Suppressor macrophage treated with lipopolysaccharide for 1 hour (primary cell): Measurements from ENCODE around the gene HPCAL4.

Source experiments
- DNase-seq, 3 donors: peaks; one replicate each; pipeline ENCODE4 v3.0.0-alpha.2; 2020 to 2022

The HPCAL4 gene

DNA sequence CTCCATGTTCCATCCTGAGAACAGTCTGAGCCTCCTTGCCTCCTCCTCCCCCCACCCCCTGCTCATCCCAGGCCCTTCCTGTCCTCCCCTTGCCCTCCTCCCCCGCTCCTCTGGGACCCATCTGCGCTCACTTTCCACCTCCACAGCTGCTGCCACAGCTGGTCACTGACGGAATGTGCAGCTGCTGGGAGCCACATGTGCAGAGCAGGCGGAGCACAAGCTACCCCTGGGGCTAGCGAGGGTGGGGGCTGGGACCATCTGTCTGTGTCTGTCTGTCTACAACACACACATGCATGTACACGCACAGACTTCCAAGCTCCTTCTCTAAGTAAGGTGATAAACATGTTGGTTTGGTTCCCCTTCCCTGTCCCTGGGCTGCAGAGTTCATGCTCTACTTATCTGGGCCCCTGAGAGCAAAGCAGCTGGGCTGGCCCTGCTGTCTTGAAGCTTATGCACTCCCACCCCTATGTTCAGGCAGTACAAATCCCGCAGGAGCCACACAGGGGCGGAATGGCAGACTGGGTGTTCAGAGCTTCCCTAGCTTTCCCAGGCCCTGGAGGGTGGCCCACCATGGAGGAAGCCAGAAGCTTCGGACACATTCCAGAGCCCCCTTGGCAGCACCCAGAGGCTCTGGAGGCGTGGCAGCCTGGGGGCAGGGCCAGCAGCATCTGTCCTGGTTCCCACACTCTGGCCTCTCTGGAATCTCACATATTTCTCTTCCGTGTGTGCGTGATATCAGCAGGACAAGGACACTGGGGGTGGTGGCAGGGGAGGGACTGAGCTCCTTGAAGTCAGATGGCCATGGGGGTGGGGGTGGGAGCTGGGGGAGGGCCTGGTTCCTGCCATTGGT, 44.8 kb downstream of the HPCAL4 start:
- no peak for DNase-seq

DNA sequence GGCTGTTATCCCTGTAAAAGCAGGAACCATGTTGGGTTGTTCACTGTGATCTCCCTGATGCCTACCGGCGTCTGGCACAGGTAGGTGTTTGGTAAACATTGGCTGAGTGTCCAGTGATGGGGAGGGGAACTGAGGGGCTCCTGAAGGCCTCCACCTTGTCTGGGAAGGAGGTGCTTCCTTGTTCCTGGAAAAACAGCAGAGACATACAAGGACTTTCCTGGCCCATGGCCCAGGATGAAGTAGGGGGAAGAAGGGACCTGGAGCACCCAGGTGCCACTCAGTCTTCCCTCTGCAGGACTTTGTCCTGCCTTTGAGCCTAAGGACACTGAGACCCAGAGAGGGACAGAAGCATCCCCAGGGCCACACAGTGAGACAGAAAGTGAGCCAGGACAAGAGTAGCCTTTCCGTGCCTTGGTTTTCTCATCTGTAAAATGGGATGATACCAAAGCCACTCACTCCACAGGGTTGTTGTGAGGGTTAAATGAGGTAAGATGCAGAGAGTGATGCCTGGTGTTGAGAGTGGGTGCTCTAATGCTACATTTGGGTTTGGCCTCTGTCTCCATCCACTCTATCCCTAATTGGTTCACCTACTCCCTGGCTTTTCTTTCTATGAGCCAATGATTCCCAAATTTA, 45.7 kb downstream of the HPCAL4 start:
- DNase-seq, result no peak

DNA sequence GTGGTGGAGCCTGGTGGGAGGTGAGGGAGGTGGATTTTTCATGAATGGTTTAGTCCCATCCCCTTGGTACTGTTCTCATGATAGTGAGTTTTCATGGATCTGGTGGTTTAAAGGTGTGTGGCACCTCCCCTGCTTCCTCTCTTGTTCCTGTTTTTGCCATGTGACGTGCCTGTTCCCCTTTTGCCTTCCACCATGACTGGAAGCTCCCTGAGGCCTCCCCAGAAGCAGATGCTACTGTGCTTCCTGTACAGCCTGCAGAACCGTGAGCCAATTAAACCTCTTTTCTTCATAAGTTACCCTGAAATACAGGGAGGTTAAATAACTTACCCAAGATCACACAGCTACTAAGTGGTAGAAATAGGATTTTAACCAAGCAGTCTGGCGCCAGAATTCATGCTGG, 47.5 kb downstream of the HPCAL4 start:
- no peak for DNase-seq

DNA sequence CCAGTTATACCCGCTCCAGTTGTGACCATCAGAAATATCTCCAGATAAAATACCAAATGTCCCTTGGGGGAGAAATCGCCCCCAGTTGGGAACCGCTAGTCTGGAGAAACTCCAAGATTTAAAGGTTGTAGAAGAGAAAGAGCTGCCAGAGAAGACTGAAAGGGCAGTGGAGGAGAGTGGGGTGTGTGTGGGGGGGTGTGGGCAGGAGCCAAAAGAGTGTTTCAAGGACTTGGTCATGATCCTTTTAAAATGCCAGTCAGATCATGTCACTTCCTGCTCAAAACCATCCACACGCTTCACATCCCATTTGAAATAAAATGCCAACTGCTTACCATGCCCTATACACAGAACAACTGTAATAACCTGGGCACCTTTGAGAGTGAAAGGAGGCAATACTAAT, 48.4 kb downstream of the HPCAL4 start:
- DNase-seq, result no peak

DNA sequence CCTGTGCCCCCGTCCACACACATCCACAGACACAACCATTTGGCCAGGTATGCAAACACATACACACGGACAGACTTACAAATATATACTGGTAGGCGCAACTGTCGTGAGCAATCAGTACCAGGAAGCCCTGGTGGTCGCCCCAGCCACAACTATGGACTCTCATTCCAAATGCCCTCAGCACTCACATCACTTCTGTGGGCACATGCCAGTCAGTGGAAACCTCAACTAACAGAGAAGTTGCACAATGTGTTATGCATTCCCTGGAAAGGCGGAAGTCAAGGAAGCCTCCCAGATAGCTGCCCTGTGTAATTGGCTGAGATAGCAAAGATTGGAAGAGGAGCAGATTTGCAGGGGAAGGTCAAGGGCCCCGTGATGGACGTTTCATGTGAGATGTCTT, 50.4 kb downstream of the HPCAL4 start:
- DNase-seq, result peak in 2 of 3 donors; percentile 22 to 24

DNA sequence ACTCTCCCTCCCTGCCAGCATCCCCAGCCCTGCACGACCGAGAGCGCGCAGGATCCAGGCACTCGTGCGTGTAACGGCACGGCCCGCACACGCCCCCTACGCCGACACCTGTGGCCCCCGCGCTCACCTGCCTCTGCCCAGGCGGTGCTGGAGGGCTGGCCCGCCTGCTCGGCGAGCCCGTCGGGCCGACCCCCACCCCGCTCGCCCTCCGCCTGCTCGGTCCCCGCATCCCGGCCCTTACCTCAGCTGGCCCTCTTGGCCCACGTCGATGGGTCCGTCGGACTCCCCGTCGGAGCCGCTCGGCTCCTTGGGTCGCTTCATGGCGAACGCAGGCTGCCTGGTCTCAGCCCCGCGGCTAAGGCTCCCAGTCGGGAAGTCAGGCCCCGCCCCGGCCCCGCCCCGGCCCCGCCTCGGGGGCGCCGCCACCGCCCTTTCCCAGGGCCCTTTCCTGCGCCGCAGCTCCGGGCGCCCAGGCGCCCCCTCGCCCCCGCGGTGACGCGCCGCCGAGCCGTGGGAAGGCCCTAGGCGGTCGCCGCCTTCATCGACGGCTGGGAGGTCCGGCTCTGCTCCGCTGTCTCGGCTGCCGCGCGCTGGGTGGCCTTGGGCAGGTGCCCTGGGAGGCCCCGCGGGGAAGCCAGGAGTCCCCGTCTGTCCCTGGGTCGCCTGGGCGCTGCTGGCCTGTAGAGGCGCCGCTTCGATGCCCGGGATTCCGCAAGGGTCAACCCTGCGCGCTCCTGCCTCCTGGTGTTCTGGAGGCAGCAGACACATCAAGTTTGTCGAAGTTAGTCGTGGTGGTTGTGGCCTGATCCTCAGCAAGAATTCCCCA, 51.7 kb downstream of the HPCAL4 start, which contains the start of gene HEYL:
Gene HEYL (minus strand): TSS at position 339 of the 826 bp plus-strand sequence. CDS start 18 bp downstream, at position 321.
- peak; percentile 81 to 95 (median 90) for DNase-seq

DNA sequence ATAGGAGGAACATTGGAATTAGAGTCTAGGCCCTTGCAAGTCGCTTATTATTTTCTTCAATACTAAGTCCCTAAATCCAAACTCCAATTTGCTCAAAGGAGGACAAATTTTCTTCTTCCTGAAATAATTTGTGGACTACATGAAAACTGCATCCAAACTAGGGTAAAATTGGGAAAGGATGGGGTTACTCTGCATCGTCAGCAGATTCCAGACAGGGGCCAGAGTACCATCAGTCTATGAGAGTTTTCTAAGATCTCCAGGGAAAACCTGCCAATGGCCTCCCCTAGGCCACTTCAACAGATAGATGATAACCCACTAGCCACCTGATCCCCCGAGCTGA, 52.3 kb downstream of the HPCAL4 start:
- DNase-seq, result no peak

DNA sequence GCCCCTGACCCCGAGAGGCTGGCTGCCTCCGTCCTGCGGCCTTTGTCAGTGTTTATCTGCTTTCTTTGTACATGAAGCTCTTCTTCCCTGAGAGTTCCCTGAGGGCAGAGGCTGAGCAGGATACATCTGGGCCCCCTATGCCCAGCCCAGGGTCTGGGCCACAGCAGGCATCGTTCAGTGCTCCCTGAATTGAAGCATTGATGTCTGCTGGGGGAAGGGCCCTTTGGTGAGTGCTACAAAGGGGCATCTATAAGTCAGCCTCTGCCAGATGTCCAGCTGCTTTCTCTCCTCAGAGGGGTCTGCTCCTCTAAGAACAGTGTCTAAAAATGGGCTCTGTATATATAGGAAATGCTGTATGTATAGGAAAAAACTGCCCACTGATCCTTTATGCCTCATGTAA, 53.9 kb downstream of the HPCAL4 start:
- DNase-seq, result no peak

DNA sequence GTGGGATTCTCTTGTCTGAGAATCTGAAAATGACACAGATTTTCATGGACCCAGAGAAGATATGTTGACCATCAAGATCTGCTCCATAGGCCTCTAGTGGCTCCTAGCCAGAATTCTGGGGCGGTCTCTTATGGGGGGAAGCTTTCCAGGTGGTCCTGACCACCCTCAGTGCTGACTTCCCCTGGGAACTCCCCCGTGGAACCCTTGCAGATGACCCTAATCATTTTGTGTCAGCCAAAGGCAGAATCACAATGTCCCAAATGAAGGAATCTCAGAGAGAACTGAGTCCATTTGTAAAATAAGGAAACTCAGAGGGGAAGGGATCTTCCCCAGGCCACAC, 55.4 kb downstream of the HPCAL4 start:
- no peak for DNase-seq

DNA sequence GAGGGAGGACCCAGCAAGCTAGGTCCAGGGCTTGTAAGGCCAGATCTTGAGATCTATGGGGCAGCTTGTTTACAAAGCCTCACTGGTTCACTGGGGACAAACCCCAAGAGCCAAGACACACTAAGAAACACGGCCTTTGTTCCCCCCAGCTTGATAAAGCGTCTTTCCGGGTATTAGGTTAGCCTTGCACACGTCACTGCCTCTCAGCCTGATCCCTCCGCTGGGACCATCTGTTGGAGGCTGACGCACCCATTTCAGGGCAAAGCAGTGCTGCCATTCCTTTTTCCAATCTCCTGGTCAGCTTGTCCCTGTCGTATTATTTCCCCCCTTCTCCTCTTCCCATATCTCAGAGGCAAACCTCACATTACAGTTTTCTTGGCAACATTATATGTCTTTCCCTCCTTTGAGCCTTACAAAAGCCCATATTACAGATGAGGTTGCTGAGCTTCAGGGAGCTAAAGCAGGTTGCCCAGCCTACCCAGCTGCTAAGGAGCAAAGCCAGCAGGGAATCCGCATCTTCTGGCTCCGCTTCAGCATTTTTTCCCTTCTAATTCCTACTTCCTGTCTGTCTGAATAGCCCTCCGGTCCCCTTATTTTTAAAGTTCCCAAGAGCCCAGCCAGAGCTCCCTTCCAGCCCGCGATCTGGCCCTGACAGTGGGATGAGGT, 55.9 kb downstream of the HPCAL4 start:
- DNase-seq, result no peak

DNA sequence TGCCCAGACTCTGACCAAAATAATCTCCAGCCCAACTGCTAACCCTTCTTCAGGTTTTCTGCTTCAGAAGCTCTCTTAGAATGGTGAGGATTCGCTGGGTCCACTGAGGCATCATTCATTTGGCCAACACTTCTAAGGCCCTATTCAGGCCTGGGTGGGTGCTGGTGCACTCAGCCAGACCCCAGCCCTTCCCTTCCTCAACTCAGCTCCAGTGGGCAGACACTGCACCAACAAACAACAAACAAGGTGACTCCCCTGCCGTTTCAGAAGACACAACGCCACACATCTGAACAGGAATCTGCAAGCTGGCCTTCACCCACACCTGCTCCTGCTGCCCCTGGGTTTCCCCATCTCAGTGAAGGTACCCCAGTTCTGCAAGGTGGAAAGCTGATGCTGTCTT, 57.8 kb downstream of the HPCAL4 start:
- DNase-seq, result no peak

DNA sequence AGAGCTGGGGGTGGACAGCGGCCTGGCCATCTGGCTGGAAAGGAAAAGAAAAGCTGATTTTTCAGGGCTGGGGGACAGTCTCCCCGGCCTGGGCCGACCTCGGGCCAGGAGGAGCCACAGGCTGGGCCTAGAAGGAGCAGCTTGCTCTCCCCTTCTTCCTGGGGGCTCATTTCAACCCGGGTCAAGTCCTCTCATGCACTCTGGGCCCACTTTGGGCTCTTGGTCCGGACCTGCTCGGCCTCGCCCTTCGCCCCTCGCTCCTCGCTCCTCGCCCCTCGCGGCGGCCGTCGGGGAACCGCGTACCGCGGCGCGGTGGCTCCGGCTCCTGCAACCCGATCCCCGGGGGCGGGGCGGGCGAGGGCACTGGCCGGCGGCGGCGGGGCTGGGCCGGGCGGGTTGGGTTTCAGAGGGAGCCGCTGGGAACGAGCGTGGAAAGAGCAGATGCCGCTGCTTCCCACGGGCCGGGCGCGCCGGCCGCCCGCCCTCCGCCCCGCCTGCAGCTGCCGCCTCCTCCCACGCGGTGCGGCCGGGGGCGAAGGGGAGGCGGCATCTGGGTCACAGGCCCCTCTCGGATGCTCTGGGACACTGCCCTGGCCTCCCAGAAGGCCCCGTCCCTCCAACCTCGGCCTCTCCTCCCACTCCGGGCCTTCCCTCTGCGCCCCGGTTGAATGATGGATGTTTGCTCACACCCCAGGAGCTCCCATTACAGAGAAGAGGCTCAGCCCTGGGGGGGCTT, 58.4 kb downstream of the HPCAL4 start:
- no peak for DNase-seq

DNA sequence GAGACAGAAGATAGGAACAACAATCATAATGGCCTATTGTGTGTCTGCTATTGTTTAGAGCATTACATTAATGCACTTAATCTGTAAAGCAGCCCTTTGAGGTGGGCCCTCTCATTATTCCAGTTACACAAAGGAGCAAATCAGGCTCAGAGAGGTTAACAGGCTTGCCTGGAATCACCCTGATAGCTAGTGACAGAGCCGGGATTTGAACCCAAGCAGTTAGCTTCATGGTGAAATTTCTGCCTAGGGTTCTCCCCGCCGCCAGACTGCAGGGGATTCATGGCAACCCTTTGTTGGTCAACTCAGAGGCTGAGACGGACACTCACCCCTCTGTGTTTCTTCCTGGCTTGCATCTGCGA, 58.9 kb downstream of the HPCAL4 start:
- DNase-seq, result no peak

DNA sequence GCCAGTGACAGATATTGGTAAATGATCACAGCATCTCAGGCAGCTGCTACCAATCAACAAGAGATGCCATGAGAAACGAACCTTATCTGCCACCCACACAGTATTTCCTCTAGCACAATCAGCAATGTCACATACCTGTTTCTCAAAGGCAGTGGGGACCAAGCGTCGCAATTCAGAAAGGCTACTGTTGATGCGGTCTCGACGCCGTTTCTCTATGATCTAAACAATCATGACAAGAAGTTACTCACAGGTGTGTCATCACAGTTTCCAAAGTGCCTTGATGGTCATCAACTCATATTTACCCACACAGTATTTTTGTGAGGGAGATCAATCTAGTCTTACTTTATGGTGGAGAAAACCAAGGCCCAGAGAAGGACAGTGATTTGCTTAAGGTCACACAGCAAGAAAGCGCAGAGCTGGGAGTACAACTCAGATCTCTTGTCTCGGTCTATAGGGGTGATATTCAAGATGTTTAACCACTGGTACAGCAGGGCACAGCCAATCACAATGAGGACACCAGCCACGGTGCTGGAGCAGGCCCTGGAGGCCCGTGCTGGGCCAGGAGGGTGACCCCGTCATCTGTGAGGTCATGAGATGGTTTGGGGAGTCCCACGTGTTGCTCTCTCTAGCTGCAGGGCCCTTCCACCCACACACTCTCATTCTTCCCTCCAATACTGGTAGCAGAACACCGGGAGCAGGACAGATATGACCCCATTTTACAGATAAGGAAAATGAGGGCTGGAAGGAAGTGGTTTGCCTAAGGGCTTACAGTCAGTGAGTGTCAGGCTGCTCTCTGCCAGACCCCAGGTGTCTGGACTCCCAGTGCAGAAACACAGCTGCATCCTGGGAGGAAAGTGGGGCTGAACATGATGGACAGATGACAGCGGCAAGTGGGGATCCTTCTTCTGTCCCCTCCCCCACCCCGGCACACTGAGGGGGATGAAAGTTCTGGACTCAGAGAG, 59.6 kb downstream of the HPCAL4 start:
- no peak for DNase-seq

DNA sequence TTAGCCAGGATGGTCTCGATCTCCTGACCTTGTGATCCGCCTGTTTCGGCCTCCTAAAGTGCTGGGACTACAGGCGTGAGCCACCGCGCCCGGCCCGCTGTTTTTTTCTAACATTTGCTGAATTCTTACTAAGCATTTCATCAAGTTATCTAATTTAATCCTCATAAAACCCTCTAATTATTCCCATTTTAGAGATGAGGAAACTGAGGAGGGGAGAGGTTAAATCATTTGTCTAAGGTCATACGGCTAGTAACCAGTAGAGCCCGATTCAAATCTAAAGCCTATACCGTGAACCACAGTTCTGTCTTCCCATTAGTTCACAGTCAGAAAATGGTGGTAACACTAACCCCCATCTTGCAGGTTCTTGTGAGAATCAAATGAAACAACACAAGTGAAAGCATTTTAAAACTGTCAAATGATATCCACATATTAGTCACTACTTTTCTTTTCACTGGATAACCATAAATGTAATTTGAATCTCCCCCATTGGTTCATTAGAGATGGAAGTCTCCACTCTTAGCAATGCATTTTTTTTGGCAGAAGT, 62.4 kb downstream of the HPCAL4 start:
- no peak for DNase-seq
